Hepatic stellate cell (primary cell): ENCODE results near the gene SLC2A8.

Experiments used
- DNase-seq: peaks from one replicate; pipeline ENCODE4 v3.0.0; 2011; ENCODE audit warnings: low spot score

The SLC2A8 gene

DNA sequence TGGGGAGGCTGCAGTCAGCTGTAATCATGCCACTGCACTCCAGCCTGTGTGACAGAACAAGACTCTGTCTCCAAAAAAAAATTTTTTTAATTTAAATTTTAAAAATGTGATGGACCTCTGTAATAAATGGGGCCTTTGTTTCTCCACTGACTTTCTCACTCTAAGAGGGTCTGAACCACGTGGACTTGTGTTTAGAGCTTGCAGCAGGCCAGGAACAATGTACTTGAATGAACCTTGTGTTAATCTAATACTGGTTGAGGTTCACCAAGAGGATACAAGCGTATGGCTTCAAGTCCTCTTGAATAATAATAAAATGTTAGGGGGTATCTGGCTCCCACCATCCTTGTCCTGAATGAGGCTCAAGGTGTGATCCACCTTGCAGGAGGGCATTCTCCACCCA lies 14.4 kb upstream of the SLC2A8 start:
- no peak for DNase-seq

DNA sequence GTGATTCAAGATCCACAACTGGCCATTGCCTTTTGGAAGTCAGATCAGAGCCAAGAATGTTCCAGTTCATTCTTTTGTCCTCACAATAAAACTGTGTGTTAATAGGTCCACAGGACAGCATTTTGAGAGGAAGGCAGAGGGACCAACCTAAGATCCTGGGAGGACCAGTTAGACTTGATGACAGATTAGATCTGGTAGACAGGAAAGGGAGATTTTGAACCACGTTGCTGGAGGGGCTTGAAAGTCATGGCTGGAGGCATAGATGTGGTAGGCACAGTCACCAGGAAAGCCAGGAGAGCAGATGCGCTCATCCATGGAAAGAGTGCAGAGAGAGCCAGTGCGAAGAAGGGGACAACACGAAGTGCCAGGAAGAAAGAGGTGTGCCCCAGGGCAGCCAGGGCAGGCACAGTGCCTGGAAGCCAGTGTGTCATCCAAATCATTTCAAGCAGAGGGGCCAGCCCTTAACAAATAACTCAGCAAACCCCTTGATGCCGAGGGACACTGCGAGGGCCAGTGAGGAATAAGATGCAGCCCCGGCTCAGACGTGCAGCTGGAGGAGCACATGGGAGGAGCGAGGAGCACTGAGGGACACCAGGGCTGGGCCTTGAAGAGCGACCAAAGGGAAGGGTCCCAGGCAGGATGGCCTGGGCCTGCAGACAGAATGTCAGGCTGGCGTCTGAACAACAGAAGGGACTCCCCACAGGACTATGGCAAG lies 12.8 kb upstream of the SLC2A8 start:
- DNase-seq: no peak

DNA sequence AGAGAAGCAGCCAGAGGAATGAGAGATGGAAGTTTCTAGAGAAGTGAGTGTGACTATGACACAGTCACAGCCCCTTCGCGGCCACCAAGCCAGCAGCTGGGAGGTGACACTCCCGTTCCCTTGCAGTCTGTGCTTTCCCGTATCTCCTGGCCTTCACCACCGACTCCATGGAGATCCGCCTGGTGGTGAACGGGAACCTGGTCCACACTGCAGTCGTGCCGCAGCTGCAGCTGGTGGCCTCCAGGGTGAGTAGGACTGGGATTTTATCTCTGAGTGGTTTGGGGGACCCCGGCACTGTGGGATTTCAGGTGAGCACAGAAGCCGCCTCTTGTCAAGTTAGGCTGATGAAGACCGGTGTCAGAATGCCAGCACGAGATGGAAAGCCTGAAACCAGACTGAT lies 12.1 kb upstream of the SLC2A8 start:
- DNase-seq: no peak

DNA sequence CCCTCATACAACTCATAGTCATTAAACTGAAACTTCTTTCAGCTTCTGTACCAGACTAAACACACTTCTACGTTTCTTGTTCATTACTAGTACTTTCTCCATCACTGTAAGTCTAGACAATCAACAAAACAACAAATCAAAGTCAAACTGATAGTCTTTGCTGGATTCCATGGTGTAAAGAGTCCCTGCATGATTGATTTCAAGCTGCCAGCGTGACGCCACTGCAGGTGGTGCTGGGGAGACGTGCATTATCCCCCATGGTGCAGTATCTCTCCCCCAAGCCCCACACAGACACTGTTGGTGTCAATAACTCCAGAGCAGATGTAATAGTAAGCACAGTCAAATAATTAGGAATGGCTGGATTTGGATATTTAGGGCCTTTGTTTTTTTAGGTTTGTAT lies 10.7 kb upstream of the SLC2A8 start:
- no peak for DNase-seq

DNA sequence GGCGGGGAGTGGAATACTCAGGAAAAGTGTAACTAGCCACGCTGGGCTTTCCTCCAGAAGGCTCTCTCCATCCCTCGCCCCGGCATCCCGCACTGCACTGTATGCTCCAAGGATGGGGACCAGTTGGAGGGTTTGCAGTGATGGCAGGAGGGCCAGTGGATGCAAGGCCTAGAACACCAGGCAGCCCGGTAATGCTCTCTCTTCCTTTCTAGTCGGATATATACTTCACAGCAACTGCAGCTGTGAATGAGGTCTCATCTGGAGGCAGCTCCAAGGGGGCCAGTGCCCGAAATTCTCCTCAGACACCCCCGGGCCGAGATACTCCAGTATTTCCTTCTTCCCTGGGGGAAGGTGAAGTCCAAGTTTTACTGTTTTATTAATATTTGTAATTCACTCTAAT lies 10.0 kb upstream of the SLC2A8 start:
- DNase-seq: no peak

DNA sequence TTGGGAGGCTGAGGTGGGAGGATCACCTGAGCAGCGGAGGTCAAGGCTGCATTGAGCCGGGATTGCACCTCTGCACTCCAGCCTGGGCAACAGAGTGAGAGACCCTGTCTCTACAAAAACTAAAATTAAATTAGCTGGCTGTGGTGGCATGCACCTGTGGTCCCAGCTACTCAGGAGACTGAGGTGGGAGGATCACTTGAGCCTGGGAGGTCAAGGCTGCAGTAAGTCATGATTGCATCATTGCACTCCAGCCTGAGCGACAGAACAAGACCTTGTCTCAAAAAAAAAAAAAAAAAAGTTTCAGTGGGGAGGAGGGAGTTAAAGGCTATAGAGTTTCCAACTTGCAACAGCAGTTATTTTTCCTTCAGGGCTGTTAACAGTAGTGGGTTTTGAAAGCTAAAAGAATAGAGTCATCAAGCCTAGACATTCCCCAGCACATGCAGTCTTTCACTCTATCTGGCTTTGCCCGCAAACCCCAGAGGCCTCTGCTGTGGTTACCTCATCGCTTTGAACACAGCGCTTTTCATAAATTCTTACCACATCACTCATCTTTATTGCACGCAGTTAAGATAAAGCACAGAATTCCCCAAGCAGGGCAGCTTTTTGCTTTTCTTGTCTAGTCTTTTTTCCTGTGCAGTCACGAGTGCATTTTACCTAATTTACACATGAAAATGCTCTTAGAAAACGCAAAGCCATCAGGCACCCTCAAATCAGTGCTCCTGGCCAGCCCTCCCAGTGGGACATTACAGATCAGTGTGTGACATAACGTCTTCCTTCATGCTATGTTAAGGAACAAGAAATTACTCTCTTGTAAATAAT lies 8.7 kb upstream of the SLC2A8 start:
- DNase-seq: peak; percentile 90

DNA sequence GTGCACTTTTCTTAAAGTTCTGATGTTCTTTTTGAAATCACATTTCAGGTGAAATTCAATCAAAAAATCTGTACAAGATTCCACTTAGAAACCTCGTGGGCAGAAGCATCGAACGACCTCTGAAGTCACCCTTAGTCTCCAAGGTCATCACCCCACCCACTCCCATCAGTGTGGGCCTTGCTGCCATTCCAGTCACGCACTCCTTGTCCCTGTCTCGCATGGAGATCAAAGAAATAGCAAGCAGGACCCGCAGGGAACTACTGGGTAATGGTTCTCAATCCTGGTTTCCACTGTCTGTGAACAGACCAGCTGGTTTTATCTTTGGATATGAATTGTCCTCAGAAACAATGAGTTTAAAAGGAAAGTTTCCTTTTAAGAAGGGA lies 8.1 kb upstream of the SLC2A8 start:
- DNase-seq: no peak

DNA sequence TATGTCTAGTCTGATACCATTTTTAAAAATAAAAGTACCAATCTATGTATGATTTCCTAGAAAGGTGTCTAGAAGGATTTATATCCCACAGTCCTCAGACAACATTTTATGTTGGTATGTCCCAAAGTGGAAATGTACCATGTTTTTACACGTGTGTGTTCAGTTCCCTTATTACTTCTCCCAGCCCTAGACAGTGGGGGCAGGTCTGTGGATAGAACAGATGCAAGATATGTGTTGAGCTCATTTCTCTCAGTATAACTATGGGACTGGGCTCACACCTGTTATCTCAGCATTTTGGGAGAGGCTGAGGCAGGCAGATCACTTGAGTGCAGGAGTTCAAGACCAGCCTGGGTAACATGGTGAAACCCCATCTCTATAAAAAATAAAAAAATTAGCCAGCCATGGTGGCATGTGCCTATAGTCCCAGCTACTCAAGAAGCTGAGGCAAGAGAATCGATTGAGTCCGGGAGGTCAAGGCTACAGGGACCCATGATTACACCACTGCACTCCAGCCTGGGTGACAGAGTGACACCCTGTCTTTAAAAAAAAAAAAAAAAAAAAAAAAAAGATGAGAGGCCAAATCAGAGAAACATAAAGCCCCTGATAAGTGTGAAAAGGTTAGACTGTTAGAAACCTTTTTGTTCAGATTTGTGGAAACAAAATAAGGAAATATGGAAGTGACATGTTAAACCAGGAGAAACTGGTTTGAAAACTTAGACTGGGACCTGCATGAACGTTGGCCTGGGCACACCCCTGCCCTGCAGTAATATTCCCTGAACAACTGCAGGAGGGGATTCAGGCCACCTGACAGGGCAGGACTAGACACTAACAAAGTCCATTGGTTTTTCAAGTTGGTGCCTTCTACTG lies 7.4 kb upstream of the SLC2A8 start:
- DNase-seq: no peak

DNA sequence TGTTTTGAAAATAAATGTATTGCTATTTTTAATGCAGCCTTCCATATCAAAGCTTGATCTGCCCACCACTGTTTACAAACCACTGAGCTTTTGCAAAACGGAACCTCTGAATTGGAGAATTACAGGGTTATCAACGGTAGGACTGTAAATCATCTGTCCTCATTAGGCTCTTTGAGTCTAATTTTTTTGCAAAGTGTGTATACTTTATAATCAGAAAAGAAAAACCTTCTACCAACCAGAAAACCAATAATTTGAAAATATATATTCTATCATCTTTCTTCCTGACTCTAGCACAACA lies 6.8 kb upstream of the SLC2A8 start:
- no peak for DNase-seq

DNA sequence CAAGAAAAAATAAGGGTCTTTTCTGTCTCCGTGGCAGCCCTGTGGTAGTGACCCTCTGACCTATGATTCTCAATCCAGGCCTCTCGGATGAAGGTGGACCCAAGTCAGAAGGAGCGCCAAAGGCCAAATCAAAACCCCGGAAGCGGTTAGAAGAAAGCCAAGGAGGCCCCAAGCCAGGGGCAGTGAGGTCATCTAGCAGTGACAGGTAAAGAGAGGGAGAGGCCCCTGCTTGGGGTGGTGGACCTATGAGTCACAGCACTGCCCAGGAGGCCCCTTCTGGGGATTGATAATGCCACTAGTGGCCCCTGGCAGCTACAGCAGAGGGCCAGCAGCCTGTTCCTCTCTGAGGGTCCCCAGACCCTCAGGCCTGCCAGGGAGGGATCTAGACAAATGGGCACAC lies 6.4 kb upstream of the SLC2A8 start:
- no peak for DNase-seq

DNA sequence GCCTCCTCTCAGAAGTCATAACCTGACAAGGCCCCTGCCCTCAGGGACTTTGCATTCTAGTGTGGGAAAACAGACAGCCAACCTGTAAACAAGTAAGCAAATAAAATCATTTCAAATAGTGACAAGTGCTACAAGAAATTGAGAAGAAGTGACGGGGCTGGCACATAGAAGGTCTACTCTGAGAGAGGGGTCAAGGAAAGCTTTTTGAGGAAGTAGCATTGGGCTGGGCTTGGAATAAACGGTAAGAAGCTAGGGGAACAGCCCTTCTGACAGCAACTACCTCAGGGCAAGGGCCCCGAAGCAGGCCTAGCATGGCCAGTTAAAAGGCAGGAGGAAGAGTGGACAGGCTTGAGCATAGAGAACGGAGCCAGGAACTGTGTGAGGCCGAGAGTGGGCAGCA lies 4.8 kb upstream of the SLC2A8 start:
- no peak for DNase-seq

DNA sequence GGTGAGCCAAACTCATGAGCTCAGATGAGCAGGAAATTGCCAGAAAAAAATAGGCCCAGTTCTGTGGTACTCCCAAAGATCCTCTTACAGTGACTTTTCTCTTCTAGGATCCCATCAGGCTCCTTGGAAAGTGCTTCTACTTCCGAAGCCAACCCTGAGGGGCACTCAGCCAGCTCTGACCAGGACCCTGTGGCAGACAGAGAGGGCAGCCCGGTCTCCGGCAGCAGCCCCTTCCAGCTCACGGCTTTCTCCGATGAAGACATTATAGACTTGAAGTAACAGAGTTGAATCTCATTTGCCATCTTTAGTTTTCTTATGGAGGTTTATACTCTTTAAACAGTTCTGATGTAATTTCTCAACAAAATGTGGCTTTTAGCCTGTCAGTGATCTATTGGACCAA lies 4.0 kb upstream of the SLC2A8 start:
- no peak for DNase-seq

DNA sequence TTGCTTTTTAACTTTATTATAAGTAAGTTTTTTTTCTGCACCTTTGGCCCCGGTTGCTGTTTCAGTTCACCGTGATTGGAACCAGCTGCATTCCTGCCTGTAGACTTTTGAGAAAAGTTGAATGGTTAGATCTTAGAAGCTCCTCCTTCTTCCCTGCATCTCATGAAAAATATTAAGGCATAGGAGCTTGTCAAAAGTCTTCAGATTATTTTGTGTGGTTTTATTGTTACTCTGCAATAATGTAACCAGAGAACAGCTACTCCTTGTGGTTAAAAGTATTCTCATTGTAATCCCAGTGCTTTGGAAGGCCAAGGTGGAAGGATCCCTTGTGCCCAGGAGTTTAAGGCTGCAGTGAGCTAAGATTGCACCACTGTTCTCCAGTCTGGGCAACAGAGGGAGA lies 3.3 kb upstream of the SLC2A8 start:
- DNase-seq: no peak

DNA sequence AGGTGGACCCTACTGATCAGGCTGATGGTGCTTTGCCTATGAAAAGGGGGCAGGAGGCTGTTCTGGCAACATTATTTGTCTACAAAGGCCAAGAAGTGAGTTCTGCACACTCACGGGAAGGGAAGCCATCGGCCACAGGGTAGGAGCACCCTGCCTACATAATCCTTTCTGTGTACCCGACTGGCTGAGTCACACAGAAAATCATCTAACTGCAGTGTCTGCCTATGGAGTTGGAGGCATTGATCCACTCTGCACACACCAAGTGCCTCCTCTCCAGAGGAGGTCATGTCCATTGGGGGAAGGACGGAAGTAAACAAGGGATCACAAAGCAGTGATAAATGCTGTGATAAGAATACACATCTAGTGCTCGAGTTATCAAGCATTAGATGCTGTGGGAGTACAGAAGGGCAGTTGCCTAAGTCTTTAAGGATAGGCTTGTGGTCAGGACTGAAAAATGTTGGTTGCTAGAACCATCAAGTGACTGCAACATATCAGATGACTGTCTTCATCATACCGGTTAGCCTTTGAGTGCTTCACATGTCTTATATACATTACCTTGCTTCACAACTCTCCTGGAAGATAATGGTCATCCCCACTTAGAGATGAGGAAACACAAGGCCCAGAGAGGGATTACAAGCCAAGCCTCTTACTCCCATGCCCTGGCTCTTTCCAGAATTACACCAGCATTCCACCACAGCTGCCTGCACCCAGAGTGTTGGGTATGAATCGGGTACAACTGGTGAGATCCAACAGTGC lies 1.3 kb upstream of the SLC2A8 start:
- no peak for DNase-seq

DNA sequence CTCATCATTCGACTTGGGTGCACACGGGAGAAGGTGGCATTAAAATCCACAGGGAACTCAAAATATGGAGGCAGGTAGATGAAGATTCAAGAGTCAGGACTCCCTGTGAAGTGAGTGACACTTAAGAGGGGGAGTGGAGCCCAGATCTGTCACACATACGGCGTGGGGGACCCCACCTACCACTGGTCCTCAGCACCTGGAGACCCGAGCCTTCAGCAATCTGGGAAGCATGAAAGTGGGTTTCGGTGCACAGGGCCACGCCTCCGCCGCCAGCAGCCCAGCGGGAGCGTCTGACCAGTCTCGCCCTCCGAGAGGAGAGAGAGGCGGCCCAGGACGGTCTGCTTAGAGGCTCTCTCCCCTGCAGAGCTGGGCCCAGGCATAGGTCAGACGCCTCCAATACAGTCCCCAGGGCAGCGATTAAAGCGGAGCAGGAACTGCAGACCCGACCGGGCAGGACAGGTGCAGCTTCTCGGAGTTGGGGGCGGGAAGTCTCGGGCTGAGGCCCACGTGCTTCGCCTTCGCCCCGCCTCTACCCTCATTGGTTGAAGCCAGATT lies 639 bp upstream of the SLC2A8 start:
- DNase-seq: no peak

DNA sequence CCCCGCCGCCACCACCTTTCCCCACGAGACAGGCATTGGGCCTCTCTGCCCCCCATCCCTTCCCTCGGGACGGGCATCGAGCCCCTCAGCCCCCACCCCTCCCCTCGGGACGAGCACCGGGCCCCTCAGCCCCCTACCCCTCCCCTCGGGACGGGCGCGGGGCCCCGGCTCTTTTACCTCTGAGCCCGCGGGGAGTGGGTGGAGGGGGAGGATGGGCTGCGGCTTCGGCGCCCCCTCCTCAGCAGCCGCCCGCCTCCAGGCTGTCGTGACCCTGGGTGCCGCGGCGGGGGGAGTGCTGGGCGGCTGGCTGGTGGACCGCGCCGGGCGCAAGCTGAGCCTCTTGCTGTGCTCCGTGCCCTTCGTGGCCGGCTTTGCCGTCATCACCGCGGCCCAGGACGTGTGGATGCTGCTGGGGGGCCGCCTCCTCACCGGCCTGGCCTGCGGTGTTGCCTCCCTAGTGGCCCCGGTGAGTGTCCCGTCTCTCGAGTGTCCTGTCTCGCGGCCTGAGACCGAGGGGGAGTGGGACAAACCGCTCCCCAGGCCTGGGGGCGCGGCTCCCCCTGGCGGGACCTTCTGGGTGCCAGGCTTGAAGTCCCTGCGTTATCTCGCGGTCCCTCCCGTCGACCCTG lies 791 bp downstream of the SLC2A8 start:
- peak; percentile 32 for DNase-seq

DNA sequence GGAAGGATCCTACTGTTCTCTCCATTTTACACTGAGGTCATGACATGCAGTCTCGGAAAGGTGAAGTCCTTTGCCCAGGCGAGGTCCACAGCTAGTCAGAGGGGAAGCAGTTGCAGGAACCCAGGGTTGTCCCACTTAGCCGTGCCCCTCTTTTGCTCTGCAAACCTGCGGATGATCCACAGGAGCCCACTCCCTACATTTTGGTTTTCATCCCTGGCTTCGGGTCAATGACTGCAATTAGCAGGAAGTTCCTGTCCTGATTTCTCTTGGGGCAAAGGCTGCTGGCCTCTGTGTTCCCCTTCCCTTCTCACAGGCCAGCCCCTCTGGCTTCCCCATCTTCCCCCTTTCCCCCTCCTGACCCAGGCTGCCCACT lies 1.3 kb downstream of the SLC2A8 start:
- DNase-seq: no peak

DNA sequence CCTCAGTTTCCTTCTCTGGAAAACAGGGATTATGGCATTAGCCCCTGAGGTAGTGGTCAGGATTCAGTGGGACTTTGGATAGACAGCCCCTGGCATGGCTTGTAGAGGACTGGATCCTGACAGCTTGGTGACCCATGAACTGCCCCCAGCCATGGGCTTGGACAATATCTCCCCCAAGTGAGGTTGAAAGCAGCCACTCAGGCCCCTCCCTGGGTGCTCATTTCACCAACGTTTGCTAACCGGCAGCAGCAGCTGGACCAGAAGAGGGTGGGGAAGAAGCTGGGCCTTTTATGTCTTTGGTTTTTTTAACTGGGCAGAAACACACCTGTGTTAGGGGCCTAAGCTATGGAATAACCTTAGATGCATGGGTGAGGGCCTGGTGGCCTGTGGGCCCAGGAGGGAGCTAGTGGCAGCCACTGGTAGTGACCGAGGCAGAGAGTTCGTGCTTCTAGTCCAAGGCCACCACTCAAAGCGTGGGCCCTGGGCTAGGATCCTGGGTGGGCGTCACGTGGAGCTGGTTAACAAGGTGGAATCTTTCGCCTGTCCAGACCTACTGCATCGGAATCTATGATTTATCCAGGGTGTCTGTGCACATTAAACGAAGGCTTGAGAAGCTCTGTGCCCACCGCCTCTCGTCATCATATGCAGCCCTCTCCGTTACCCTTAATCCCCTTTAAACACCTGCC lies 1.9 kb downstream of the SLC2A8 start:
- DNase-seq: no peak

DNA sequence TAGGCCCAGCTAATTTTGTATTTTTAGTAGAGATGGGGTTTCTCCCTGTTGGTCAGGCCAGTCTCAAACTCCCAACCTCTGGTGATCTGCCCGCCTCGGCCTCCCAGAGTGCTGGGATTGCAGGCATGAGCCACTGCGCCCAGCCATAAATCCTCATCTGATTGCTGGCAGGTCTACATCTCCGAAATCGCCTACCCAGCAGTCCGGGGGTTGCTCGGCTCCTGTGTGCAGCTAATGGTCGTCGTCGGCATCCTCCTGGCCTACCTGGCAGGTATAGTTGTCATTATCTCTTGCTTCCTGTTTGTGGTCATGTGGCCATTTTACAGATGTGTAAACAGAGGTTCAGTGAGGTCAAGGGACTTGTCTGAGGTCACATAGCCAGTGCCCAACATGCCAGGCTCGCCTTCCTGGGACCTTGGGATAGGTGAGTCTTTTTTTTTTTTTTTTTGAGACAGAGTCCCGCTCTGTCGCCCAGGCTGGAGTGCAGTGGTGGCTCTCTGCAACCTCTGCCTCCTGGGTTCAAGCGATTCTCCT lies 2.8 kb downstream of the SLC2A8 start:
- no peak for DNase-seq

DNA sequence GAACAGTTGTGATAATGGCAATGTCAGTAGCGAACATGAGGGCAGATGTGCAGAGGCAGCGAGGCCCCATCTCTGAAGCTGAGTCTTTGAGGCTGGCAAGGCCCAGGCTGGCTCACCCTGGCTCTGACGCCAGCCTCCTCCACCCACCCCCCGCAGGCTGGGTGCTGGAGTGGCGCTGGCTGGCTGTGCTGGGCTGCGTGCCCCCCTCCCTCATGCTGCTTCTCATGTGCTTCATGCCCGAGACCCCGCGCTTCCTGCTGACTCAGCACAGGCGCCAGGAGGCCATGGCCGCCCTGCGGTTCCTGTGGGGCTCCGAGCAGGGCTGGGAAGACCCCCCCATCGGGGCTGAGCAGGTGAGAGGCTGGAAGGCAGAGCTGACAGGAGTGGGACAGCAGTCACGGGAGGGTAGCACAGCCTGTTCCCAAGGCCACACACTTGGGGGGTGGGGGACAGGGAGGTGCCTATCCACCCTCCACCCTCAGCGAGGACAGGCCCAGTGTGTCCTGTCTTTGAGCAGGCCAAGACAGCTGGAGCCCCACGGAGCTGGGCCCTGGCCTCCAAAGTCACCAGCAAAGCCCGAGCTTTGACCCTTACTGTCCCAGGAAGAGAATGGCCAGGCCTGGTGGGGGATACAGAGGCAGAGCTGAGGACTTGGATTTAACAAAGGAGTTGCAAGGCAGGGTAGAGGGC lies 5.6 kb downstream of the SLC2A8 start:
- no peak for DNase-seq
